Thymus (tissue), 11 donors: ENCODE results near the gene MTG1. TPM values are rescaled to one million over a fixed set of nuclear protein-coding genes. Genes with fewer than 3 reads are reported as not detected.
"Not testable (repeated sequence)": the region's sequence is repeated elsewhere in the genome, so short reads cannot be mapped to it uniquely, and the experiment has no call there.

Experiments
- DNase-seq, 9 donors: peaks; one replicate each; pipeline ENCODE4 v3.0.0-alpha.2; 2013; ENCODE audit warnings: low spot score in 9 of 9, low read depth in 6 of 9, missing footprints in 1 of 9
- H3K27ac ChIP-seq, 2 donors: one replicate each; pipeline ENCODE4 v1.5.1; 2013; ENCODE audit warnings: control low read depth in 1 of 2, low read depth in 1 of 2, low read length in 1 of 2, mild to moderate bottlenecking in 1 of 2, moderate library complexity in 1 of 2
- H3K27me3 ChIP-seq, 2 donors: one replicate each; pipeline ENCODE4 v1.5.1; 2013; ENCODE audit warnings: low read length in 1 of 2; ENCODE audit not compliant: control insufficient read depth in 2 of 2, insufficient read depth in 1 of 2
- H3K36me3 ChIP-seq, 2 donors: one replicate each; pipeline ENCODE4 v1.5.1; 2013; ENCODE audit warnings: low read length in 1 of 2, mild to moderate bottlenecking in 1 of 2, moderate library complexity in 1 of 2; ENCODE audit not compliant: control insufficient read depth in 2 of 2, insufficient read depth in 2 of 2
- H3K4me1 ChIP-seq, 2 donors: one replicate each; pipeline ENCODE4 v1.5.1; 2013; ENCODE audit warnings: low read length in 2 of 2; ENCODE audit not compliant: control insufficient read depth in 2 of 2, insufficient read depth in 2 of 2
- H3K4me3 ChIP-seq, 2 donors: one replicate each; pipeline ENCODE4 v1.5.1; 2013; ENCODE audit warnings: low read length in 2 of 2, control low read depth in 1 of 2, mild to moderate bottlenecking in 1 of 2
- H3K9me3 ChIP-seq, 2 donors: one replicate each; pipeline ENCODE4 v1.5.1; 2013; ENCODE audit warnings: low read length in 1 of 2, mild to moderate bottlenecking in 1 of 2; ENCODE audit not compliant: control insufficient read depth in 2 of 2, insufficient read depth in 1 of 2
- WGBS: extraction: QIAGEN DNeasy Blood & Tissue Kit; methylation state at CpG from one replicate; pipeline ENCODE4 v1.1.7; 2013; 5-methylcytosine and 5-hydroxymethylcytosine counted together
- polyA plus RNA-seq: library from polyadenylated mRNA; stranded (reverse); fragments of 200-250 nt; gene quantifications from one replicate; pipeline ENCODE4 v1.2.3, GENCODE V29; 2013
- total RNA-seq: library from RNA; stranded (reverse); fragments of 120-200 nt; gene quantifications from one replicate; pipeline ENCODE4 v1.2.4, GENCODE V29; 2013
- donor health status: healthy.

The MTG1 gene
- total and polyA plus RNA-seq, 2 donors = 22.7 to 59.4 TPM

DNA sequence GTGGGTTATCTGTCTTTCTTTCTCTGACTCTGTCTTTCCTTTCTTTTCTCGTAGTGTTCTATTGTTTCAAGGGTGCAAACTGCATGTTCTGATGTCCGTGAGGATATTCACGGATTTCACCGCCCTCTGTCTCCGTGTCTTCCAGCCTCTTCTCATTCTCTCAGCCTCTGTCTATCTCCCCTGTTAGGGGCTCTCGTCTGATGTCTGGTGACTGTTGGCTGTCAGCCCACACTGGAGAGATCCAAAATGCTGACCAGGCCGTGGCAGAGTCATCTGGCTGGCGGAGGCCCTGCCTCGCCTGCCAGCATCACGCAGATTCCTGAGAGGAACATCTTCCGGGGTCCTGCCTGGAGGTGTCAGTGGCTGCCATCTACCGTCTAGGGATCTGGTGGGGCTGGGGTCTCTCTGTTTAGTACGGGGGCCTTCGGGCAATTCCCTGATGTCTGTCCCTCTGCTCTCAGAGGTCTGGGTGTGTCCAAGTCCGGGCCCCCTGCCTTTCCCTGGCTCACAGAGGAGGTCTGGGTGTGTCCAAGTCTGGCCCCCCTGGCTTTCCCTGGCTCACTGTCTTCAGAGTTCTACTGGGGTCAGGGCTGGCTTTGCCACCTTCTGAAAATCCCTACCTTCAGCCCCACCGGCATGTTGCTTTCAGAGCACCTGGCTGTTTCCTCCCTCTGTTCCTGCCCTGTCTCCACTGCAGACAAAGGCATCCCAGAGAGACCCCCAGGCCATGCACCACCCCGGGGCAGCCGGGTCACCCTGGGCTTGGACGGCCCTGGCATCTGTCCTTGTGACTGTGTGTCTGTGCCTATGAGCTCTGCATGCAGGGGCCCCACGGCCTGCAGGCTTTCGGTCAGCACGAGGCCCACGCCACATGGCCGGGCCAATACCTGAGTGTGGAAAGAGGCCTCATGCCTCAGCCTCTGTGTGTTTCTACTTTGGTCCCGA lies 45.8 kb downstream of the MTG1 start:
- no peak for DNase-seq
- no peak overlapping the region for H3K4me3 ChIP-seq
- no peaks in the 10 kb centered on the region for H3K36me3 ChIP-seq
- H3K27ac ChIP-seq = no peak overlapping the region
- H3K27me3 ChIP-seq = no peaks in the 10 kb centered on the region
- peaks cover 0 to 4% of the 10 kb centered on the region in 2 donors for H3K9me3 ChIP-seq
- WGBS = 96% methylated on average over 25 of the region's 25 CpGs
- peaks cover 0 to 12% of the 10 kb centered on the region in 2 donors for H3K4me1 ChIP-seq

DNA sequence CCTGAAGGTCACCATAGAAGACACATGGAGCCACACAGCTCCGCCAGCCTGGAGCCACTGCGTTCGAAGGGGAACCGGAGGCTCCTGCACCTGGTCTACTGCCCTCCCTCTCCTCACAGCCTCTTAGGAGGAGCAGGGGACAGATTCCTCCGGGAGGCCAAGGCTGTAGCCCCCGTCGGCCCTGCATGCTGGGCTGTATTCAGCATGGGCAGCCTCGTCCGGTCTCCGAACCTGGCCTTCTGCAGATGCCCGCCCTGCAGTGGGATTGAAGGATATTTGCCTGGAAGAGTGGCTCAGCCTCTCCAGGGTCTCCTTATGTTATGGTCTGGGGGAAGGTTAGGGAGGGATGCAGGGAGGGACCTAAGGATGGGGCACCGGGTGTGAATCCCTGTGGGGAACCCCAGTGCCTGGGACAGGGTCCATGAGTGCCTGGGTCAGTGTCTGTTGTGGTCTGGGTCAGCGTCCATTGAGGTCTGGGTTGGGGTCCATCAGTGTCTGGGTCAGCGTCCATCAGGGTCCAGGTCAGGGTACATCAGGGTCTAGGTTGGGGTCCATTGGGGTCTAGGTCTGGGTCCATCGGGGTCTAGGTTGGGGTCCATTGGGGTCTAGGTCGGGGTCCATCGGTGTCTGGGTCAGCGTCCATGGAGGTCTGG lies 46.8 kb downstream of the MTG1 start:
- no peak overlapping the region for H3K4me3 ChIP-seq
- H3K27ac ChIP-seq = no peak overlapping the region
- H3K9me3 ChIP-seq = peaks cover 8% of the 10 kb centered on the region in 2 donors
- peaks cover 0 to 12% of the 10 kb centered on the region in 2 donors for H3K4me1 ChIP-seq
- no peaks in the 10 kb centered on the region for H3K36me3 ChIP-seq
- no peak for DNase-seq
- 99% methylated on average over 18 of the region's 18 CpGs for WGBS
- no peaks in the 10 kb centered on the region for H3K27me3 ChIP-seq

DNA sequence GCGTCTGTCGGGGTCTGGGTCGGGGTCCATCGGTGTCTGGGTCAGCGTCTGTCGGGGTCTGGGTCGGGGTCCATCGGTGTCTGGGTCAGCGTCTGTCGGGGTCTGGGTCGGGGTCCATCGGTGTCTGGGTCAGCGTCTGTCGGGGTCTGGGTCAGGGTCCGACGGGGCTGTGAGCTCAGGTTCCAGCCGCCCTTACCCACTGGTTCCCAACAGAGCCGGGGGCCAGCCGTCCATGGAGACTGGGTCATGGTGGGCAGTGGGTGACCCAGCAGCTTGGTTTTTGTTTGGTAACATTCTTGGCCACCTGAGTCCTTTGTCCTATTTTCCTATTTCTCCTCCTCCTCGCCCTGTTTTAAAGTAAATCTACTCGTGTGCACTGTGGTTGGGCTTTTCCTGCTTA lies 47.4 kb downstream of the MTG1 start:
- not testable (repeated sequence) for DNase-seq

DNA sequence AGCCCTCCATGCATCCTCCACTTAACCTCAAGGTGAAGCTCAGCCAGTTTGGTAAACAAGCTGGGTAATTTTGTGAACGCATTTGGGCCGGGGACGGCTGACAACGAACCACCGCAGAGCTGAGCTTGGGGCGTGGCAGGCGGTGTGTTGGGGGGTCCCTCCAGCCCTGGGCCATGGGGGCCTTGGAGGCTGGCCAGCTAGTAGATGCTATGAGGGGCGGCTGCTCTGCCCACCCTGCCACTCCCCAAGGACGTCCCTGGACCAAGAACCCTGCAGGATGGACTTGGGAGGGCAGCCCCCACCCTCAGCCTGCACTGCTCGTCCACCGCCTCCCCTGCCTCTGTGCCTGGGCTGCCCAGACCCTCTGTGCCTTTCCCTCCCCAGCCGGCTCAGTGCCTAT lies 47.8 kb downstream of the MTG1 start:
- H3K9me3 ChIP-seq = peaks cover 8 to 13% of the 10 kb centered on the region in 2 donors
- no peaks in the 10 kb centered on the region for H3K27me3 ChIP-seq
- H3K27ac ChIP-seq = no peak overlapping the region
- no peak overlapping the region for H3K4me3 ChIP-seq
- no peak for DNase-seq
- H3K4me1 ChIP-seq = peaks cover 0 to 12% of the 10 kb centered on the region in 2 donors
- 92% methylated on average over 12 of the region's 12 CpGs for WGBS
- H3K36me3 ChIP-seq = no peaks in the 10 kb centered on the region

More for the DNA sequence above, 47.4 kb downstream of the MTG1 start:
- H3K36me3 ChIP-seq, H3K4me3 ChIP-seq, H3K27me3 ChIP-seq, H3K9me3 ChIP-seq, H3K27ac ChIP-seq: not testable (repeated sequence)
- peaks cover 0 to 12% of the 10 kb centered on the region in 2 donors for H3K4me1 ChIP-seq
- 92% methylated on average over 14 of the region's 21 CpGs for WGBS

GRCh38 chr10:133442191-133442966 lies 48.4 kb downstream of the MTG1 start:
- H3K36me3 ChIP-seq = no peaks in the 10 kb centered on the region
- peak in 3 of 9 donors; percentile 19 to 48 (median 25) for DNase-seq
- H3K27me3 ChIP-seq = no peaks in the 10 kb centered on the region
- H3K4me3 ChIP-seq = no peak overlapping the region
- WGBS = 62% methylated on average over 23 of the region's 23 CpGs
- peaks cover 11 to 17% of the 10 kb centered on the region in 2 donors for H3K9me3 ChIP-seq
- H3K4me1 ChIP-seq = peaks cover 0 to 12% of the 10 kb centered on the region in 2 donors
- no peak overlapping the region for H3K27ac ChIP-seq

DNA sequence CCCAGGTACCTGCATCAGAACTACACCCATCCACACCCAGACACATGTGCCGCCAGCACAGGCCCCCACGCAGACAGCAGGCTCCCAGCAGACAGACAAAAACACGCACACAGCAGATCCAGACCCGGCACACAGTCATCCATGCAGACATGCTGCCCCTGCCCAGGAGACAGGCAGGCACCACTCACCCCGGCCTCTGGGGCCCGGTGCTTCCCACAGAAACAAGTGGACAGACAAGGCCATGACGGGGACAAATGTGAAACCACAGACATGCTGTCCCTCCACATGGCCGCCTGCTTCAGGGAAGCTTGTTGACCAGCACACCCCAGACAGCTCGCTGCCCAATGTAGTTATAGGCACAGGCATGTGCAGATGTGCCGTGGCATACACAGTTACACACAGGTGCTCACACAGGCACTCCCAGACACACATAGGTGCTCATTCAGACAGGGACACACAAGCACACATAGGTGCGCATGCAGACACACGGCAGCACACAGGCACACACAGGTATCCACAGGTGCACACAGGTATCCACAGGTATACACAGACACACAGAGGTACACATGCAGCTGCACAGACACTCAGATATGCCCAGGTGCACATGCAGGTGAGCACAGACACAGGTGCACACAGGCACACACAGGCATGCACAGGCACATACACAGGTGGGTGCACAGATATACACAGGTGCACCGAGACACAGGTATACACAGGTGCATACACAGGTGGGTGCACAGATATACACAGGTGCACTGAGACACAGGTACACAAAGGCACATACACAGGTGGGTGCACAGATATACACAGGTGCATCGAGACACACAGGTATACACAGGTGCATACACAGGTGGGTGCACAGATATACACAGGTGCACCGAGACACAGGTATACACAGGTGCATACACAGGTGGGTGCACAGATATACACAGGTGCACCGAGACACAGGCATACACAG lies 49.3 kb downstream of the MTG1 start:
- WGBS = 95% methylated on average over 16 of the region's 16 CpGs
- H3K4me3 ChIP-seq = no peak overlapping the region
- no peaks in the 10 kb centered on the region for H3K27me3 ChIP-seq
- no peak overlapping the region for H3K27ac ChIP-seq
- peaks cover 11 to 17% of the 10 kb centered on the region in 2 donors for H3K9me3 ChIP-seq
- DNase-seq = no peak
- H3K4me1 ChIP-seq = peaks cover 0 to 12% of the 10 kb centered on the region in 2 donors
- no peaks in the 10 kb centered on the region for H3K36me3 ChIP-seq

- 92% methylated on average over 12 of the region's 12 CpGs for WGBS
- no peak overlapping the region for H3K27ac ChIP-seq
- H3K4me1 ChIP-seq = peaks cover 0 to 12% of the 10 kb centered on the region in 2 donors
- H3K9me3 ChIP-seq = peaks cover 11 to 17% of the 10 kb centered on the region in 2 donors
- no peak for DNase-seq
- no peaks in the 10 kb centered on the region for H3K27me3 ChIP-seq
- no peak overlapping the region for H3K4me3 ChIP-seq
- H3K36me3 ChIP-seq = no peaks in the 10 kb centered on the region
These were observed 50.6 kb downstream of the MTG1 start for GRCh38 chr10:133444342-133445267.
